NOMO-1 treated with DMSO at 0.1 percent for 48 hours (cell line): Measurements from ENCODE around the gene GAREM1.
A peak's percentile ranks its signal among the peaks of the same experiment; 100 is the strongest.

ENCODE experiments used
- DNase-seq: peaks from one replicate; lab custom pipeline; 2025; ENCODE audit not compliant: unreplicated experiment; lab: John Stamatoyannopoulos, UW

GAREM1 gene

DNA sequence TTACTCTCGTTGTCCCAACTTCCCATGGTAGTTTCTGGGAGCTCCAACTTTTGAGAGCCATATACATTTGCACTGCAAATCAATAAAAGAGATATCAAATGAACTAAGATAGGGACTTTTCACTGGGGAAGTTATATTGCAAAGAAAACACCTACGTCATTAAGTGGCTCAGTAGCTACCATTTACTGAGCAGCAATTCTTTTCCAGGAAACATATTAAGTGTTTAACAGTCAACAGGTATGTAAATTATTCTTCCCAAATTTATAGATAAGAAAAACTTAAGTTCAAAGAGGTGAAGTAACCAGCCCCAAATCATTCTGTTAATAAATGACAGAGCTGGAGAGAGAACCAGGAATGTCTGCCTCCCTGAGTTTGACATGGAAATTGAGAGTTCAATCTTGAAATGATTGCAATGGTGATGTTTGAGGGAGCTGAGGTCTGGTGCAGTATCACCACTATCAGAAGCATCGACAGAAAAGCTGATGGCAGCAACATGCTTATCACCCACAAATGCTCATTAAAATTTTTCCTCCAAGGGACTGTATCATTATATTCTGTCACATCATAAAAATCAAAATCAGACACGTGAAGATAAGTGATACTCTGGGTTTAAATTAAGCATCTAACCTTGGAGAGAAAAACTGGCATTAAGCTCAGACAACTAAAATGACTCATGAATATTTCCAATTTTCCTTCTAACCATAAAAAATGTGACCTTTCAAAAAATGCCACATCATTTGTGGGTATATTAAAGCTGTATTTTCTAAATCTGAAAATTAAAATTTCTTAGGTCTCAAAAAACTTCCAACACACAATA lies 43.4 kb downstream of the GAREM1 start:
- DNase-seq: no peak

DNA sequence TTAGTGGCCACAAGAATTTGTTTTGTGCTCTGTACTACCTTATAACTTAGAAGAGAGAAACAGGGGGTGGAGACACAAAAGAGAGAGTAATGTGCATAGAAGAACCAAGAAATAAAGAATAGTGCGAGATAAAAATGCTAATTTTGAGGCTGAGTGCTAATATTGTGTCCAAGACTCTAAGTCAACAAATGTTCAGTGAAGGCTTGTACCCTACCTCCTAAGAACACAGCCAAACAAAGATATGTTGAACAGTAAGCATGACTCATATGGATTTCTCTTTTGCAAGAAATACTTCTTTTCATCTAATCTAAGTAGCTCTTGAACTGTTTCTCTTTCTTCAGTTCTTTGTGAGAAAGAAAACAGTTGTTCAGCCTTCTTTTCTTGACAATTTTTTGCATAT lies 45.2 kb downstream of the GAREM1 start:
- no peak for DNase-seq

DNA sequence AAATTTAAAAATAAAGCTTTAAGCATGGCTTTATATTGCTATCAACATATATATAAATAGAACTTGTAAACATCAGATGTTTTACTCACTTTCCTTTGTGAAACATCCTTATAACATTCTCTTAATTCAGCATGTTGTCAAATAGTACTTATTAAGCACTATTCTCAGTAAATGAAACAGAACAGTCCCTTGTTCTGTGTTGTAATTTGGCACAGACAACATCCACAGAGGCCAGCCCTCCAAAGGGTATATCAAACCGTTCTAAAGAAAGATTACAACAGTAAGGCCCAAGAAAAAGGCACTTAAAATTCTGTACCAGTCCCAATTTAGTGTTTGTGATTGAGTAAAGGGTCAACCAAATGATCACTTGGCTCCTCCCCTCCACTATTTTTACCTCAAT lies 46.0 kb downstream of the GAREM1 start:
- DNase-seq: no peak

DNA sequence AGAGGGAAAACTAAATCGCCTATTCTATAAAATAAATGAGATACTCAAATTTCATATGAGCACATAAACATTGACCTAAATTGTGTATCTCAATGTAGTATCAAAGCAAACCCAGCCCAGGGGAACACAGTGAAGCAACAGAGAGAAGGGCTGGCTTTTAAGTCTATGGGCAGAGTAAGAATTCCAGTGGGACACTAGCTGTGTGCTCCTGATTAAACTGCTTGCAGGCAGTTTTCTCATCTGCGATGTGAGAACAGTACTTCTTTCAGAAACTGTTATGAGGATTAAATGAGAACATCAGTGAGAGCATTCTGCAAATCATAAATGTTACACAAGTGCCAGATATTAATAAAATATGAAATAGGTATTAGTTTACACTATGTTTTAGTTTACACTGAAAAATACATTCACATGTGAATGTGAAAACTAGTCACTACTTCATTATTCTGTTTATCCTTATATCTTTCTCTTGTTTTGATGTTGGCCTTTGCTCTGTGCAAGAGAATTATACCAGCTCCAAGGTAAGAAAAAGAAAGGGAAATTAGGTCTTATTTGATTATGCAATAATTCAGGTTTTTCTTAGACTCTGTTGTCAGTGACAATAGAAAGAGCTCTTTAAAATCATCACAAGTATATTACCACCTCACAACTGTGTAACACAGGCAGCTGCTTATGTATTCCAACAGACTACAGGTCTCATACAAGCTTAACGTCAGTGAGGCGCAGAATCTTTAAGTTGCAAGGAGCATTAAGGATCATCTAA lies 47.5 kb downstream of the GAREM1 start:
- DNase-seq: no peak

DNA sequence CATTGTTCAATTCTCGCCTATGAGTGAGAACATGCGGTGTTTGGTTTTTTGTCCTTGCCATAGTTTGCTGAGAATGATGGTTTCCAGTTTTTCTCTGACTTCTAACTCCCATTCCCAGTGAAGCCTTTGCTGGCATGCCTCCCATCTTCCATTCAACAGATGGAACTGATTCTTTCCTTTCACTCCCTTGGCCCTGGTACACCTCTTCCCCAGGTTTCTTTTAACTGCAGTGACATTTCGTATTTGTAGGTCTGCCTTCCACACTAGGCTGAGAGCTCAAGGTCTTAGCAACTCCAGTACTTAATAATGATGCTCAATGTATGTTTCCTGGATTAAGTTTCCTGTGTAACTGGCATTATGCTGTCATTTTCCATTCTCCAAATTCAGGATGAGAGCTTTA lies 48.5 kb downstream of the GAREM1 start:
- no peak for DNase-seq

DNA sequence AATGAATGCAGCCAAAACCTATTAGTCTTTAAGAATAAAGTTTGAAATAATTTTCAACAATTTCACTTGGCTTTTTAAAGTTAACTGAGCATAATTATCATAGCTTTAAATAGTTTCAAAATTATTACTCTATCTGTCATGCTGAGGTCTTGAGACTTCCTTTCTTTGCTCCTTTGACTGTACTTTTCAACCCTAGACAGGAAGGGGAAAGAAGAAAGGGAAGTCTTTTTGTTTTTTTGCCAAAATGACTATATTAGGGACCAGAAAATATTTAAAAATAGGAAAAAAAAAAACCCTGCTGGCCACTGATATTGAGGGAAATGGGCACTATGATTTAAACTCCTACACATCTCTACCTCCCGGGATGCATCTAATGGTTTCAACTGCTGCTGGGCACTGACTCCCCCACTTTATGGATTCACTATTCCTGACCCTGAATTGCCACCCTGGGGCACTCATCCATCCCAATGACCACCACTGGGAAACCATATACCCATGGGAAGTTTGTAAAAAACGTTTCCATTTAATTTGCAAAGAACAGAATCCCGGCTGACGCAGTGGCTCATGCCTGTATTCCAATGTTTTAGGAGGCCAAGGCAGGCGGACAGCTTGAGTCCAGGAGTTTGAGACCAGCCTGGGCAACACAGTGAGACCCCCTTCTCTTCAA lies 50.5 kb downstream of the GAREM1 start:
- peak; percentile 70 for DNase-seq

DNA sequence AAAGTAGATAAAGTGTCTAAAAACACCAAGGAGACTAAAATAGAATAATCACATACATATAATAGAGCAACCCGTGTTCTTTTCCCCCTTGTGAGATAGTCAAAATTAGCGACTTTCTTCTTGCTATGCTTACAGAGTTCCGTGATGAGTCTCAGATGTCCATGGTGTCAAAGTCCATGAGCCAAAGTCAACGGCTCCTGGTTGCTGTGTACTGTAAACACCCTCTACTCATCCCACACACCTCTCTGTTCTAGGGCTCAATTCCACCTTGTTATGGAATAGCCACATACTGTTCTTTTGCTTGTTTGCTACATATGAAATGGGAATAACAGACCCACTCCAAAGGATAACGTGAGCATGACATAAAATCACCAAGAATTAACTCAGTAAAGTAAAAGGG lies 52.5 kb downstream of the GAREM1 start:
- DNase-seq: no peak

DNA sequence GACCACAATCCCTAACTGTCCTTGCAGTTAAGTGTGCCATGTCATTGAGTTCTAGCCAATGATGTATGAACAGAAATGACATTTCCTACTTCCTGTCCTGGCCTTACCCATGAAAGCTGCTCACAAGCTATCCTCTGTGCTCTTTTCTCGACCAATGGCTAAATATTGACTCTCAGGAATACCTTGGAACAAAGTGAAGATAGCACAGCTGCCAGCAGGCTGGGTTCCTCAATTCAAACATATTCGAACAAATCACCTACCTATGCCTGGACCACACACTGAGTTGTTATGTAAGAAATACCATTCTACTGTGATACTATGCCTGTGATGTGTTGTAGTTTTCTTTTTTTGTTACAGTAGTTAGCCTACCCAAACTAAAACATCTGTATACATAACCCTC lies 65.1 kb downstream of the GAREM1 start:
- DNase-seq: no peak

DNA sequence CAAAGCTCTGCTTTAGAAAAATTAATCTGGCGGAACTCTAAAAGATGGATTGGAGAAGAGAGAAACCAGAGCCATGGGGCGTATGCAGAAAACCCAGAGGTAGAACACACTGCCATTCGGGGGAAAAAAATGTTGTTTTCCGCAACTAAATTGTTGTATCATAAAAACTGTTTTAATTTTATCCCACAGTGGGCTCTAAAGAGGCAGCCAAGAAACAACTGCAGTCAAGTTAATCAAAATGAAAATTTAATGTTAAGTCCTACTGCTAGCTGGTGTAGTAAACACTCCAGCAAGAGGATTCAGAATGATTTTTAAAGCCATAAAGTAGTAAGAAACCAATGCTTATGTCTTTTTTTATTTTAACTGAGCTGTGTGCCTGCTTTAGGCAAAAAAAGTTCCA lies 69.1 kb downstream of the GAREM1 start:
- no peak for DNase-seq

DNA sequence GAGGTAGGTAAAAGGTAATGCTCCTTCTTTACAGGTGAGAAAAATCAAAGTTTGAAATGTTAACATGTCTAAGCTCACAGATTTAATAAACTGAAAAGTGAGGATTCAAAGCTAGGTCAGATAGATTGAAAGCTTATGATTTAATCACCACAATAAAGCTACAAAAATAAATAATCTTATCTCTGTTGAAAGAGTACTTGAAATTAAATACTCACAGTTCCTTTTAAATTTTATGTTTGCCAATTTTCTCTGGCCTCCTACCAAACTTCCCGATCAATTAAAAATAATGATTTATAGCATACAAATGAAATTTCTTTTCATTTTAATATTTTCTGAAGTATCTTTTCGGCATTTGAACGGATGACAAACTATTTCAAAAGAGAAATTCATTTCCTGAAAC lies 77.3 kb downstream of the GAREM1 start:
- no peak for DNase-seq

DNA sequence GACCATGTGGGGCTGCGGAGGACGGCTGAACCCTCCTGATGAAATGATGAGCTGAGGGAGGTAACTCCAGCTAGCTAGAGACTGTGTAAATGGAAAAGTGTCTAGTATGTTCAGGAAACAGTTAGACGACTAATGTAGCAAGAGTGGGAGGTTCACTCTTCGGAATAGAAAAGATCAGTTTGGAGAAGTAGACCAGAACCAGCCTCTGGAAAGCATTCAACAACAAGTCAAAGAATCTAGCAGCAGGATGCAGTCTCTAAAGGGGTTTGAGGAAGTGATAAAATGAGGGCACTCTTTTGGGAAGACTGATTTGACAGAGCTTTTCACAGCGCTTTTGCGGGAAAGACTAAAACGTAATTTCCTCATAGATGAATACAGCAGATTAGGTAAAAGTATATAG lies 79.6 kb downstream of the GAREM1 start:
- DNase-seq: peak; percentile 68

DNA sequence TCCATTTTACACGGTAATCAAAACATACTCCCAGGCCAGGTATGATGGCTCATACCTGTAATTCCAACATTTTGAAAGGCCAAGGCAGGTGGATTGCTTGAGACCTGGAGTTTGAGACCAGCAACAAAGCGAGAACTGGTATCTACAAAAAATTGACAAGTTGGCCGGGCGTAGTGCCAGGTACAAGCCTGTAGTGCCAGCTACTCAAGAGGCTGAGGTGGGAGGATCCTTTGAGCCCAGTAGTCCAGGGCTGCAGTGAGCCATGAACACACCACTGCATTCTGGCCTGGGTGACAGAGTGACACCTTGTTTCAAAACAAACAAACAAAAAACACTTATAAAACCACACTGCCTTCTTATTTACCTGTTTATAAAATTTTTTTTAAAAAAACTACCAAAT lies 80.8 kb downstream of the GAREM1 start:
- DNase-seq: no peak

DNA sequence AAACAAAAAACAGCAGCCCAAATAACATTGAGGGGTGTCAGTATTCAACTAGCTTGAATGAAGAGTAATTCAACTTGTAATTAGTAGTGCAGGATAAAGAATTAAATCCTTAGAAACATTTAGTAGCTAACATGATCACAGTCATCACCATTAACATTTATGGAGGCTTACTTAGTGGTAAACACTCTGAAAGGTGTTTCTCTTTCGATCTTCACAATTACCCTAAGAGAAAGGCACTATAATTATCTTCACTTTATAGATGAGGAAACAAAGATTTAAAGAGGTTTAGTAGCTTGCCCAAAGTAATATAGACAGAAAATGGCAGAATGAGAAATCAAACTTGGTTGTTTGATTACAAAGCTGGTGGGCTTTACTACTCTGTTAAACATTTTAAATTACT lies 81.5 kb downstream of the GAREM1 start:
- no peak for DNase-seq

DNA sequence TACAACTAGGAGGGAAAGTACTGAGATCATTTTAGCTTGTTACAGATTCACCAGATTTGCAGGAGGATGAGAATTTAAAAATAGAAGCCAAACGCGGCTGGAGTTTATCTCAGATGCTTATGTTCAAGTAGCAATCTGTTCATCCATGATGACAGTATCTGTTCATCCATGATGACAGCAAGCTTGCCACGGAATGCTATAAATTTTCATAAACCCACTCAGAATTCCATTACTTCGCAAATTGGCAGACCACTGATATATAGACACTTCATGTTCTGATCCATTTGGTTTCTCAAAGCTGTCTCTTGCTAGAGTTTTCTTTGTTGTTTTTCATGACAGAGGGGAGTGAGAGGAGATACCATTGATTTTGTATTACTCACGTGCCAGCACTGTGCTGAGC lies 84.2 kb downstream of the GAREM1 start:
- DNase-seq: no peak

DNA sequence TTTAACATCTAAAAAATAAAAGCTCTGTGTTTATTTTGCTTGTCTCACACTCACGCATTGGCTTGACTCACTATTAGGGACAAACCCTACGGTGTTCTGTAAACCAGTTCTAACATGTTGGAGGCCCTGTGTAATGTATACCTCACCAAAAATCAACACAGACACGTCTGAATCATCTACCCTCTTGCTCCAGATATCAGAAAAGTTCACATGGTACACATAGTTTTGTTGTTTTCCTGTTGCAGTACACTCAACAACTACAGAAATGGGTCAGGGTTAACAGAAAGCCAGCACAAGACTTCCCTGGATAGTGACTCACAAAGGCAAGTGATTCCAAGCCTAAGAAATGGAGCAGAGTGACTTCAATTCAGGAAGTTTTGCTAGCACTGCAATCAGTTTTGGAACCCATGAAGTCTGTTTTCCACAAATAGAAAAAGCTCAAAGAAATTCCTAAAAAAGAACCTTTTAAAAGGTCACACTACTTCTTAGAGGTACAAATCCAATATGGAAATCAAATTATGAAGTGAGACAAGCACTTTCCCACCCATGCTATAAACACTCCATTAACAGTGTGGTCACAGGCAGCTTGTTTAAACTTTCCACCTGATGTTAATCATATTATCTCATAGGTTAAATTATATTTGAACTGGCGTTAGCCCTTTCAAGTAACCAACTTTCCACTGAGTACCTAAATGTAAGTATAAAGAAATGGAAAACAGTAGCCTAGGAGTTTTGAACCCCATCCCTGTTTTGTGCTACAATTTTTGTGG lies 87.4 kb downstream of the GAREM1 start:
- no peak for DNase-seq

DNA sequence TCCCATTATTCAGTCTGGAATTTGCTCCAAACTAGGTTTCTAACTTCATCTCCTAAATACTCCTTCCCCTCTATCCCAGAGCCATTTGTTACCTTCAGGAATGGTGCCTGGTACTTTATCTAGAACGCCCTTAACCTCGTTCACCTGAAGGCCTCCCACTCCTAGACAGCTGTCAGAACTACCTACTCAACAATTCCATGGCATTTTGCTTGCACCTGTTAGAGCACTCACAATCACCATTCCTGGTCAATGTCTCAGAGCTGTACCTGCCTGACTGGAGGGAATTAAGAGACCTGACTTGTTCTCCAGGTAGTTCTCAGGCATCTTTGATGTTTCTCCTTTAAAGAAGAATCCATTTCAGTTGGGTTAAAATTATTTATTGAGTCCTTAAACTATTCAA lies 88.9 kb downstream of the GAREM1 start:
- DNase-seq: no peak

DNA sequence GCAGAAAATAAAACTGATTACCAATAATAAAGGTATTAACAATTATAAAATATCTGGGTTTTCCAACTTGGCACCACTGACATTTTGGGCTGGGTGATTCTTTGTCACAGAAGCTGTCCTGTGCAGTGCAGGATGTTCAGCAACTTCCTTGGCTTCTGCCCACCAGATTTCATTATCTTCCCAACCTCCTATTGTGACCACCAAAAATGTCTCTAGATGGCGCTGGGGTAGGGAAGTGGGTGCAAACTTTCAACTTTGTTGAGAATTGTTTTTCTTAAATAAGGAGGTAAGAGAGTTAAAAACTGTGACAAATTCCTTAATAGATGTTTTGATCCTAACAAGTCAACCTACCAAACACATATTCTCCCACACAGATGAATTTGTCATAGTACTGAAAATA lies 90.1 kb downstream of the GAREM1 start:
- DNase-seq: no peak

DNA sequence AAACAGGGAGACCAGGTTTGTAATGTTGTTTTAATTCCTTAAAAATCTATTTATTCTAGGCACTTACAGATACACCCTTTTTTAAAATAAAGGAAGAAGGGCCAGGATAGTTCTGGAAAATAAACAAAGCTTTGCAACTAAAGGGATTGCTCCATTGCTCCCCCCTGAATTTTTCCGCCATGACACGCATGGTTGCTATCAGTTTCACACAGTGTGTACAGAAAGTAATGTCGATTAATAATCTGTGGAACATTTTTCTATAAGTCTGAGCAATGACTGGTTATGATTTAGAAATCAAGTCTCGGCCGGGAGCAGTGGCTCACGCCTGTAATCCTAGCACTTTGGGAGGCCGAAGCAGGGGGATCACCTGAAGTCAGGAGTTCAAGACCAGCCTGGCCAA lies 90.8 kb downstream of the GAREM1 start:
- DNase-seq: no peak

DNA sequence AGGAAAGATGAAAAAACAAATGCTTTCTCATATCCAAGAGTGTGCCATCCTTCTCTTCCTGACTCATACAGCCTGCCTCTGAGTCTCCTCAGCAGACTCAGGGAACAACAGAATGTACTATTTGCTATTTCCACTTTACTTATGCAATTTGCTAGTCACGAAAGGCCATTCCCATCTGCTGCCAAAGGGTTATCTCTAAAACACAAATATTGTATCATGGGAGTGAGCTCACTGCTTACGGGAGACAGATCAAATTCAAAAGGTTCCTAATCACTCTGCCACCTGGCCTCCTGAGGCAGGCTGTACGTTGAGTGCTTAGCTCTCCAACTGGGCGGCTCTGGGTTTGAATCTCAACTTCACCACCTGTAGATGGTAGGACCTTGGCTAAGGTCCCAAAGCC lies 92.0 kb downstream of the GAREM1 start:
- no peak for DNase-seq

DNA sequence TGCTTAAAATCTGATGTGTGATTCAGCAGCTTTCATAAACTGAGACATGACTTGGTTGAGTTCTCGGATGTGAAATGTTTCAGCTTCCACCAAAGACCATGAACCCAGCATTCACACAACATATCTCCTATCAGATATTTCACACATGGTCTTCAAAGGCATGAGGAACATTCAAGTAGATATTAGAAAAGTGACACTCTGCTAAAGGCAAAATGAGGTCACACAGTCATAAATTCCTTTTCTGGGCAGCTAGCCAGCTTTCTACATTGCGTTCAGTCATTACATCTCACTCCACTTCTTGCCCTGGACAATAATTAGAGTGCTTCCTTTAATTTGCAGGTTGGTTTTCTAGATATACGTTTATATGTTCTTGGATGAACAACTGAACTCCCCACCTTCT lies 96.7 kb downstream of the GAREM1 start:
- peak; percentile 69 for DNase-seq

DNA sequence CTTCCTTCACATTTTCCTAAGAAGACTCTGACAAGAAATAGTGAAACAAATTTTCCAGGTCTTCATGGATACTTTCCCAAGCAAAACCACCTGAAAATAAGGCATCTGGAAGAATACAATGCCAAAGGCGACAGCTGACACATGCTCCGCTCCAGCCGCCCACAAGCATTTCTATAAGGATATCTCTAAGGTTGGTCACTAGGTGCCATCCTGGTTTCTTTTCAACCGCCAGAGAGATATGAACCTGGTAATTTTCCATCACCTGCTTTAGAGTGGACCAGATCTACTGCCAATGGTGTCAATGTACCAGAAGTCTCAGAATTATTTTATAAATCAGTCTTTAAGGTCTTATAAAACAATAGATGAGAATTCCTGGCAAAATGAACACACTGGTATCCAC lies 97.2 kb downstream of the GAREM1 start:
- DNase-seq: no peak
